T-cell (primary cell): ENCODE data around the gene C19orf47. TPM values are rescaled to one million over a fixed set of nuclear protein-coding genes. Genes with fewer than 3 reads are reported as not detected.

Source experiments
- ATAC-seq, 4 experiments: fragments of 200-7000 bp in 3 of 4; fragments of 150-1000 bp in 1 of 4; cut with Tn5 transposase; replicated peaks in 1 of 4; 1 replicate in 3 of 4; 2 replicates in 1 of 4; pipeline ENCODE4 v1.10.0; 2021; ENCODE audit warnings: moderate library complexity in 3 of 4, mild to moderate bottlenecking in 2 of 4, moderate number of reproducible peaks in 1 of 4
- CTCF ChIA-PET, 2 donors: fragments of 300-600 bp; sonication (Branson Sonifier 250); formaldehyde crosslinking; loops; one replicate each; lab custom pipeline; 2022; ENCODE audit warnings: antibody characterized with exemption in 2 of 2; lab: Charles Lee
- POLR2A ChIA-PET, 2 donors: fragments of 300-600 bp; sonication (Branson Sonifier 250); formaldehyde crosslinking; loops; one replicate each; lab custom pipeline; 2022; ENCODE audit warnings: antibody characterized with exemption in 2 of 2; lab: Charles Lee
- DNase-seq, 35 experiments: peaks; one replicate each; pipeline versions ENCODE4 v3.0.0 to v3.0.0-alpha.2; 2013 to 2023
- H3K27ac ChIP-seq: one replicate; pipeline ENCODE4 v1.5.1; 2013; ENCODE audit warnings: low read length
- H3K27me3 ChIP-seq, 2 experiments: replicated peaks in 1 of 2; 1 replicate in 1 of 2; 2 replicates in 1 of 2; pipeline versions ENCODE4 v1.6.1 to v1.7.0; 2013; ENCODE audit warnings: low read length in 1 of 2, mixed read lengths in 1 of 2; ENCODE audit not compliant: control insufficient read depth in 2 of 2, insufficient read depth in 2 of 2; ENCODE audit errors: extremely low read depth in 1 of 2
- H3K36me3 ChIP-seq, 2 donors: 1 replicate in 1 of 2; 2 replicates in 1 of 2; pipeline versions ENCODE4 v1.6.1 to v1.7.0; 2013; ENCODE audit warnings: low read length in 1 of 2; ENCODE audit not compliant: control insufficient read depth in 2 of 2, insufficient read depth in 1 of 2; ENCODE audit errors: extremely low read depth in 1 of 2
- H3K4me1 ChIP-seq, 2 experiments: 1 replicate in 1 of 2; 2 replicates in 1 of 2; pipeline versions ENCODE4 v1.6.1 to v1.7.0; 2013; ENCODE audit warnings: low read length in 2 of 2, mixed read lengths in 1 of 2; ENCODE audit not compliant: insufficient read depth in 2 of 2, control insufficient read depth in 1 of 2; ENCODE audit errors: extremely low read depth in 1 of 2
- H3K4me3 ChIP-seq, 2 donors: 1 replicate in 1 of 2; 2 replicates in 1 of 2; pipeline versions ENCODE4 v1.5.1 to v1.7.0; 2013; ENCODE audit warnings: mild to moderate bottlenecking in 2 of 2, low read length in 1 of 2, moderate library complexity in 1 of 2; ENCODE audit not compliant: control insufficient read depth in 1 of 2; ENCODE audit errors: extremely low read depth in 1 of 2
- H3K9me3 ChIP-seq: 2 replicates; pipeline ENCODE4 v1.7.0; 2013
- H3K27ac Mint-ChIP-seq, 2 donors: one replicate each; pipeline ENCODE4 v1.8.0; 2020 to 2021; ENCODE audit warnings: mild to moderate bottlenecking in 2 of 2, mixed read lengths in 2 of 2
- H3K27me3 Mint-ChIP-seq, 2 donors: one replicate each; pipeline ENCODE4 v1.8.0; 2021 to 2022; ENCODE audit warnings: mixed read lengths in 2 of 2
- H3K36me3 Mint-ChIP-seq: one replicate; pipeline ENCODE4 v1.8.0; 2021; ENCODE audit warnings: mixed read lengths
- H3K4me1 Mint-ChIP-seq, 3 donors: one replicate each; pipeline ENCODE4 v1.8.0; 2020 to 2022; ENCODE audit warnings: mixed read lengths in 3 of 3, mild to moderate bottlenecking in 1 of 3
- H3K4me3 Mint-ChIP-seq, 3 donors: one replicate each; pipeline ENCODE4 v1.8.0; 2020 to 2022; ENCODE audit warnings: mild to moderate bottlenecking in 3 of 3, mixed read lengths in 3 of 3, moderate library complexity in 3 of 3
- H3K9me3 Mint-ChIP-seq, 3 donors: one replicate each; pipeline ENCODE4 v1.8.0; 2020 to 2022; ENCODE audit warnings: mixed read lengths in 3 of 3
- WGBS: methylation state at CpG from one replicate; pipeline ENCODE4 v1.1.5; 2013; ENCODE audit warnings: missing lambda C conversion rate; ENCODE audit not compliant: insufficient coverage; 5-methylcytosine and 5-hydroxymethylcytosine counted together
- total RNA-seq, 35 experiments: library from RNA in 6 of 35; stranded (reverse) in 6 of 35; fragments of 120-200 nt in 1 of 35; gene quantifications; one replicate each; pipeline versions ENCODE4 v1.2.1 to v1.2.4 and lab custom pipeline; 2013 to 2026

The C19orf47 gene
- total RNA-seq, 5 donors from 2014 or later (not counting 1 experiment from before 2014, with no cell fraction given), result 12.4 to 14.8 (median 14.5) TPM

- H3K36me3 Mint-ChIP-seq, result peaks cover 24% of the 10 kb centered on the region
- H3K9me3 ChIP-seq, result no peaks in the 10 kb centered on the region
- no peak overlapping the region for H3K4me3 ChIP-seq
- no peaks in the 10 kb centered on the region for H3K9me3 Mint-ChIP-seq
- H3K27me3 Mint-ChIP-seq, result no peaks in the 10 kb centered on the region
- H3K4me3 Mint-ChIP-seq, result peak overlapping the region in 1 of 3 donors; percentile 4
- peaks cover 5 to 30% of the 10 kb centered on the region in 2 donors for H3K36me3 ChIP-seq
- ChIA-PET POLR2A (no interaction called here), CTCF (no interaction called here)
- H3K4me1 Mint-ChIP-seq, result peaks cover 16 to 24% (median 19%) of the 10 kb centered on the region in 3 donors
- H3K4me1 ChIP-seq, result peaks cover 6 to 10% of the 10 kb centered on the region in 2 experiments
- H3K27ac Mint-ChIP-seq, result no peak overlapping the region
- no CpG with 5 or more reads among the region's 3 CpGs for WGBS
- ATAC-seq (no peak), DNase-seq (no peak)
- no peaks in the 10 kb centered on the region for H3K27me3 ChIP-seq
- no peak overlapping the region for H3K27ac ChIP-seq
Observed at GRCh38 chr19:40365010-40365409, 16.8 kb upstream of the C19orf47 start.

GRCh38 chr19:40363069-40363468 is 14.9 kb upstream of the C19orf47 start:
- ChIA-PET POLR2A (no interaction called here), CTCF (no interaction called here)
- H3K4me1 ChIP-seq, result peaks cover 6 to 10% of the 10 kb centered on the region in 2 experiments
- Mint-ChIP-seq H3K9me3 (no peaks in the 10 kb centered on the region), H3K4me3 (no peak overlapping the region), H3K27me3 (no peaks in the 10 kb centered on the region), H3K27ac (no peak overlapping the region), H3K36me3 (peaks cover 20% of the 10 kb centered on the region), H3K4me1 (peaks cover 16 to 24% (median 22%) of the 10 kb centered on the region in 3 donors)
- no peak overlapping the region for H3K4me3 ChIP-seq
- DNase-seq (no peak), ATAC-seq (no peak)
- no peak overlapping the region for H3K27ac ChIP-seq
- H3K9me3 ChIP-seq, result no peaks in the 10 kb centered on the region
- peaks cover 11 to 20% of the 10 kb centered on the region in 2 donors for H3K36me3 ChIP-seq
- WGBS, result 42% methylated on average over 2 of the region's 5 CpGs
- H3K27me3 ChIP-seq, result no peaks in the 10 kb centered on the region

- Mint-ChIP-seq H3K4me1 (peaks cover 17 to 25% (median 24%) of the 10 kb centered on the region in 3 donors), H3K27ac (no peak overlapping the region), H3K27me3 (no peaks in the 10 kb centered on the region), H3K9me3 (no peaks in the 10 kb centered on the region), H3K36me3 (peaks cover 27% of the 10 kb centered on the region), H3K4me3 (no peak overlapping the region)
- ChIA-PET CTCF (no interaction called here), POLR2A (interaction anchor here in 1 of 2 donors (0.6 kb wide), 1 partner anchor 24 kb away, joined by 3 read pairs; no protein-coding TSS in a partner anchor)
- WGBS, result 71% methylated on average over 1 of the region's 3 CpGs
- H3K27ac ChIP-seq, result no peak overlapping the region
- H3K36me3 ChIP-seq, result peaks cover 11 to 16% of the 10 kb centered on the region in 2 donors
- H3K9me3 ChIP-seq, result no peaks in the 10 kb centered on the region
- H3K4me1 ChIP-seq, result peaks cover 6 to 10% of the 10 kb centered on the region in 2 experiments
- ATAC-seq (no peak), DNase-seq (no peak)
- no peak overlapping the region for H3K4me3 ChIP-seq
- no peaks in the 10 kb centered on the region for H3K27me3 ChIP-seq
Observed at GRCh38 chr19:40362160-40362559, 14.0 kb upstream of the C19orf47 start.

GRCh38 chr19:40360708-40361241 is 12.6 kb upstream of the C19orf47 start:
- ChIA-PET CTCF (no interaction called here), POLR2A (no interaction called here)
- peaks cover 25% of the 10 kb centered on the region for H3K36me3 Mint-ChIP-seq
- H3K27me3 ChIP-seq, result no peaks in the 10 kb centered on the region
- no peaks in the 10 kb centered on the region for H3K9me3 ChIP-seq
- H3K27me3 Mint-ChIP-seq, result no peaks in the 10 kb centered on the region
- peaks cover 6 to 12% of the 10 kb centered on the region in 2 experiments for H3K4me1 ChIP-seq
- H3K9me3 Mint-ChIP-seq, result no peaks in the 10 kb centered on the region
- no peak overlapping the region for H3K27ac ChIP-seq
- 99% methylated on average over 9 of the region's 12 CpGs for WGBS
- peaks cover 6 to 8% of the 10 kb centered on the region in 2 donors for H3K36me3 ChIP-seq
- no peak overlapping the region for H3K4me3 ChIP-seq
- no peak overlapping the region for H3K27ac Mint-ChIP-seq
- DNase-seq (no peak), ATAC-seq (no peak)
- no peak overlapping the region for H3K4me3 Mint-ChIP-seq
- H3K4me1 Mint-ChIP-seq, result peaks cover 27 to 33% (median 30%) of the 10 kb centered on the region in 3 donors

GRCh38 chr19:40360020-40360707 is 12.0 kb upstream of the C19orf47 start:
- Mint-ChIP-seq H3K27ac (no peak overlapping the region), H3K27me3 (no peaks in the 10 kb centered on the region), H3K36me3 (peaks cover 26% of the 10 kb centered on the region), H3K9me3 (no peaks in the 10 kb centered on the region), H3K4me3 (no peak overlapping the region), H3K4me1 (peaks cover 25 to 31% (median 26%) of the 10 kb centered on the region in 3 donors)
- ChIA-PET POLR2A (no interaction called here), CTCF (no interaction called here)
- Histone ChIP-seq H3K27me3 (no peaks in the 10 kb centered on the region), H3K27ac (no peak overlapping the region), H3K4me3 (no peak overlapping the region), H3K4me1 (peaks cover 5 to 13% of the 10 kb centered on the region in 2 experiments), H3K36me3 (peaks cover 6 to 8% of the 10 kb centered on the region in 2 donors), H3K9me3 (no peaks in the 10 kb centered on the region)
- 95% methylated on average over 9 of the region's 13 CpGs for WGBS
- ATAC-seq, result no peak
- no peak for DNase-seq

GRCh38 chr19:40358773-40359172 is 10.6 kb upstream of the C19orf47 start:
- Mint-ChIP-seq H3K9me3 (no peaks in the 10 kb centered on the region), H3K36me3 (peaks cover 22% of the 10 kb centered on the region), H3K27ac (no peak overlapping the region), H3K4me3 (no peak overlapping the region), H3K4me1 (peaks cover 21 to 26% (median 22%) of the 10 kb centered on the region in 3 donors), H3K27me3 (no peaks in the 10 kb centered on the region)
- Histone ChIP-seq H3K4me1 (peaks cover 0 to 10% of the 10 kb centered on the region in 2 experiments), H3K36me3 (peaks cover 6 to 8% of the 10 kb centered on the region in 2 donors), H3K4me3 (no peak overlapping the region), H3K27ac (no peak overlapping the region), H3K9me3 (no peaks in the 10 kb centered on the region), H3K27me3 (no peaks in the 10 kb centered on the region)
- 70% methylated on average over 2 of the region's 5 CpGs for WGBS
- ChIA-PET CTCF (no interaction called here), POLR2A (no interaction called here)
- ATAC-seq, result no peak
- peak in 3 of 35 experiments; percentile 10 to 46 (median 11) for DNase-seq
